Mesenchymal stem cell (in vitro differentiated cells and primary cell): Measurements from ENCODE around the gene ATP6V1G2.

Experiments used
- DNase-seq: peaks from one replicate; pipeline ENCODE4 v3.0.0-alpha.2; 2013
- H2AFZ ChIP-seq: one replicate; pipeline ENCODE4 v1.6.1; 2013; ENCODE audit warnings: low read depth, mild to moderate bottlenecking, control low read depth, inconsistent platforms, low read length, moderate library complexity
- H2AK5ac ChIP-seq: 2 replicates; pipeline ENCODE4 v1.6.1; 2013; ENCODE audit warnings: low read length, moderate library complexity, mild to moderate bottlenecking, inconsistent platforms; ENCODE audit not compliant: severe bottlenecking
- H2BK120ac ChIP-seq: one replicate; pipeline ENCODE4 v1.6.1; 2013; ENCODE audit warnings: low read depth, mild to moderate bottlenecking, inconsistent platforms, low read length, moderate library complexity
- H2BK12ac ChIP-seq, 2 experiments: one replicate each; pipeline ENCODE4 v1.6.1; 2013; ENCODE audit warnings: inconsistent platforms in 2 of 2, low read length in 2 of 2, mild to moderate bottlenecking in 2 of 2, moderate library complexity in 2 of 2, control low read depth in 1 of 2
- H2BK15ac ChIP-seq: one replicate; pipeline ENCODE4 v1.6.1; 2013; ENCODE audit warnings: mild to moderate bottlenecking, low read depth, inconsistent platforms; ENCODE audit not compliant: poor library complexity, severe bottlenecking
- H2BK5ac ChIP-seq: 2 replicates; pipeline ENCODE4 v1.6.1; 2013; ENCODE audit warnings: low read depth, mild to moderate bottlenecking, low read length, control low read depth, inconsistent platforms; ENCODE audit not compliant: poor library complexity, severe bottlenecking
- H3K14ac ChIP-seq, 2 experiments: one replicate each; pipeline ENCODE4 v1.6.1; 2013; ENCODE audit warnings: inconsistent platforms in 2 of 2, low read length in 2 of 2, control low read depth in 1 of 2, mild to moderate bottlenecking in 1 of 2, moderate library complexity in 1 of 2
- H3K18ac ChIP-seq, 2 experiments: one replicate each; pipeline ENCODE4 v1.6.1; 2013; ENCODE audit warnings: inconsistent platforms in 2 of 2, low read length in 2 of 2, control low read depth in 1 of 2, low read depth in 1 of 2, mild to moderate bottlenecking in 1 of 2
- H3K23ac ChIP-seq, 2 experiments: one replicate each; pipeline ENCODE4 v1.6.1; 2013; ENCODE audit warnings: inconsistent platforms in 2 of 2, low read length in 2 of 2, mild to moderate bottlenecking in 2 of 2, moderate library complexity in 2 of 2, control low read depth in 1 of 2
- H3K27ac ChIP-seq: 2 replicates; pipeline ENCODE4 v1.5.1; 2013; ENCODE audit warnings: mild to moderate bottlenecking, moderate library complexity, low read length, control low read depth, inconsistent platforms; ENCODE audit not compliant: poor library complexity, severe bottlenecking
- H3K27me3 ChIP-seq, 2 experiments: 2 replicates each; pipeline versions ENCODE4 v1.6.1 to v1.7.0; 2013; ENCODE audit warnings: low read length in 2 of 2, mild to moderate bottlenecking in 2 of 2, moderate library complexity in 2 of 2, control low read depth in 1 of 2, inconsistent platforms in 1 of 2; ENCODE audit not compliant: control insufficient read depth in 1 of 2, insufficient read depth in 1 of 2
- H3K36me3 ChIP-seq, 2 experiments: 2 replicates each; pipeline versions ENCODE4 v1.6.1 to v1.7.0; 2013; ENCODE audit warnings: low read length in 2 of 2, control low read depth in 1 of 2, inconsistent platforms in 1 of 2, low read depth in 1 of 2, mild to moderate bottlenecking in 1 of 2; ENCODE audit not compliant: insufficient read depth in 2 of 2, control insufficient read depth in 1 of 2
- H3K4ac ChIP-seq, 2 experiments: one replicate each; pipeline ENCODE4 v1.6.1; 2013; ENCODE audit warnings: inconsistent platforms in 2 of 2, low read length in 2 of 2, mild to moderate bottlenecking in 2 of 2, moderate library complexity in 2 of 2, control low read depth in 1 of 2, low read depth in 1 of 2
- H3K4me1 ChIP-seq: 2 replicates; pipeline ENCODE4 v1.6.1; 2013; ENCODE audit warnings: low read depth, low read length, control low read depth; ENCODE audit not compliant: control insufficient read depth, insufficient read depth
- H3K4me2 ChIP-seq: 2 replicates; pipeline ENCODE4 v1.6.1; 2013; ENCODE audit warnings: low read length, mild to moderate bottlenecking, inconsistent platforms; ENCODE audit not compliant: poor library complexity, severe bottlenecking
- H3K4me3 ChIP-seq, 2 experiments: 2 replicates each; pipeline versions ENCODE4 v1.5.1 to v1.7.0; 2013; ENCODE audit warnings: low read length in 2 of 2, mild to moderate bottlenecking in 2 of 2, control low read depth in 1 of 2, low read depth in 1 of 2; ENCODE audit not compliant: insufficient read depth in 1 of 2
- H3K79me1 ChIP-seq: replicated peaks from 2 replicates; pipeline ENCODE4 v1.6.1; 2013; ENCODE audit warnings: mild to moderate bottlenecking, control low read depth, low read length, inconsistent platforms; ENCODE audit not compliant: poor library complexity, severe bottlenecking
- H3K9ac ChIP-seq: 2 replicates; pipeline ENCODE4 v1.7.0; 2013; ENCODE audit warnings: mild to moderate bottlenecking, low read length, moderate library complexity
- H3K9me3 ChIP-seq: 2 replicates; pipeline ENCODE4 v1.7.0; 2013; ENCODE audit warnings: mild to moderate bottlenecking, low read length; ENCODE audit not compliant: control insufficient read depth
- H4K8ac ChIP-seq: one replicate; pipeline ENCODE4 v1.6.1; 2013; ENCODE audit warnings: inconsistent platforms, mild to moderate bottlenecking, low read length, moderate library complexity
- H4K91ac ChIP-seq: one replicate; pipeline ENCODE4 v1.6.1; 2013; ENCODE audit warnings: mild to moderate bottlenecking, low read length, inconsistent platforms
- WGBS: methylation state at CpG from one replicate; pipeline ENCODE4 v1.1.7; 2013; ENCODE audit warnings: mixed read lengths; 5-methylcytosine and 5-hydroxymethylcytosine counted together

Gene ATP6V1G2

DNA sequence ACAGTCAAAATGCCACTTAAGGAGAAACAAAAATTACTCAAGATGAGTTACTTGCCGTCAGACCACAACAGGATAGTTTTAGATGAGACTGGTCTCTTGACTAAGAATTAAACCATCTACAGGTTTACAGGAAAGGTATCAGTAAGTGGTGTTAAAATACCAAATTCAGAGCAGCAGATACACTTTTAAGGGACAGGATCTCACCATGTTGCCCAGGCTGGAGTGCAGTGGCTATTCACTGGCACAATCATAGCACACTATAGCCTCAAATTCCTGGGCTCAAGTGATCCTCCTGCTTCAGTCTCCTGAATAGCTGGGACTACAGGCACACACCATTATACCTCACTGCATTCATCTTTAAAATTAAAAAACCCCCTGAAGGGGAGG is 13.0 kb downstream of the ATP6V1G2 start:
- Histone ChIP-seq H3K18ac (no peak overlapping the region), H2BK12ac (no peak overlapping the region), H2AK5ac (no peak overlapping the region), H3K9ac (no peak overlapping the region), H4K91ac (no peak overlapping the region), H3K4me2 (no peak overlapping the region), H2BK120ac (no peak overlapping the region), H3K14ac (no peak overlapping the region), H3K27ac (no peak overlapping the region), H4K8ac (no peak overlapping the region), H3K4ac (no peak overlapping the region), H2BK5ac (no peak overlapping the region), H3K27me3 (no peaks in the 10 kb centered on the region), H3K9me3 (no peaks in the 10 kb centered on the region), H3K4me1 (peaks cover 6% of the 10 kb centered on the region), H3K36me3 (peaks cover 70 to 91% of the 10 kb centered on the region in 2 experiments), H2AFZ (no peak overlapping the region), H3K23ac (no peak overlapping the region), H3K4me3 (no peak overlapping the region), H3K79me1 (peaks cover 30% of the 10 kb centered on the region), H2BK15ac (no peak overlapping the region)
- DNase-seq: no peak
- no CpG with 5 or more reads among the region's 1 CpG for WGBS

DNA sequence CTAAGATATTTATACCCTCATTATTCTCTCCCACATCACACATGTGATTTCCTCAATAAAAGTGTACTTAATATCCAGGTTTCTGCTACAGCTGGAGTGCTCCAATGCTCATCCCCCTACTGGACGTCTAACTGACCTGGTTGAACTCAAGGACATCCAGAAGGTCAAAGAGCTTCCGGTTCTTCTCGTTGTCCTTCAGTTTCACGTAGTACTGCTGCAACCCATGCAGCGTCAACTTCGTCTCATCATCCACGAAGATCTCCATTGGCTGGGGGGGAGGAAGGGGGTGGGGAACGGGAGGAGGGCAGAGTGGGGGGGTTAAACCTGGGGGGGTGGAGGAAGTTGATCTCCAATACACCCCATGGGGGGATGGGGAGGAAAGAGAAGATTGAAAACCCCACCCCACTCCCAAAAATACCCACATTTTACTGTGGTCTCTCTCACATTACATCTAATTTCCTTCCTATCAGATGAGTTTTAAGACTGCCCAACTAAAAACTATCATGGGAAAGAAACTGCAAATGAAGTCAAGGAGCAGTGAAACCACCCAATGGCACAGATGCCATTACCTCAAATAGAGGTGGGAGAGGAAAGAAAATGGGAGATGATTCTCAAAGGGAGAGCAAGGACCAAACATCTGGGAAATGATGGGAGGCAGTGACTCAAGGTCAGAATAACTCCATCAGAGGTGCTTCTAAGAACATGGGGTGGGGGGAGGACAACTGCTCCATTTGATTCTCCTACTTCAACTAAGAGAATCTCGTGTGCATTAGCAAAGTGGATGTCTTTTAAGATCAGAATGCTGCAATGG is 13.6 kb downstream of the ATP6V1G2 start:
- H2BK120ac ChIP-seq: no peak overlapping the region
- 94% methylated on average over 7 of the region's 9 CpGs for WGBS
- no peak overlapping the region for H3K23ac ChIP-seq
- no peak overlapping the region for H3K4ac ChIP-seq
- no peak overlapping the region for H2BK5ac ChIP-seq
- H3K4me3 ChIP-seq: no peak overlapping the region
- H4K8ac ChIP-seq: no peak overlapping the region
- H3K27me3 ChIP-seq: no peaks in the 10 kb centered on the region
- no peak overlapping the region for H3K9ac ChIP-seq
- no peak overlapping the region for H2AFZ ChIP-seq
- H3K79me1 ChIP-seq: peaks cover 30% of the 10 kb centered on the region
- H3K18ac ChIP-seq: no peak overlapping the region
- H2AK5ac ChIP-seq: no peak overlapping the region
- H3K36me3 ChIP-seq: peaks cover 70 to 85% of the 10 kb centered on the region in 2 experiments
- H3K4me1 ChIP-seq: peaks cover 6% of the 10 kb centered on the region
- no peak for DNase-seq
- H3K4me2 ChIP-seq: no peak overlapping the region
- no peak overlapping the region for H3K14ac ChIP-seq
- no peak overlapping the region for H3K27ac ChIP-seq
- no peak overlapping the region for H4K91ac ChIP-seq
- H2BK12ac ChIP-seq: no peak overlapping the region
- no peaks in the 10 kb centered on the region for H3K9me3 ChIP-seq
- no peak overlapping the region for H2BK15ac ChIP-seq

DNA sequence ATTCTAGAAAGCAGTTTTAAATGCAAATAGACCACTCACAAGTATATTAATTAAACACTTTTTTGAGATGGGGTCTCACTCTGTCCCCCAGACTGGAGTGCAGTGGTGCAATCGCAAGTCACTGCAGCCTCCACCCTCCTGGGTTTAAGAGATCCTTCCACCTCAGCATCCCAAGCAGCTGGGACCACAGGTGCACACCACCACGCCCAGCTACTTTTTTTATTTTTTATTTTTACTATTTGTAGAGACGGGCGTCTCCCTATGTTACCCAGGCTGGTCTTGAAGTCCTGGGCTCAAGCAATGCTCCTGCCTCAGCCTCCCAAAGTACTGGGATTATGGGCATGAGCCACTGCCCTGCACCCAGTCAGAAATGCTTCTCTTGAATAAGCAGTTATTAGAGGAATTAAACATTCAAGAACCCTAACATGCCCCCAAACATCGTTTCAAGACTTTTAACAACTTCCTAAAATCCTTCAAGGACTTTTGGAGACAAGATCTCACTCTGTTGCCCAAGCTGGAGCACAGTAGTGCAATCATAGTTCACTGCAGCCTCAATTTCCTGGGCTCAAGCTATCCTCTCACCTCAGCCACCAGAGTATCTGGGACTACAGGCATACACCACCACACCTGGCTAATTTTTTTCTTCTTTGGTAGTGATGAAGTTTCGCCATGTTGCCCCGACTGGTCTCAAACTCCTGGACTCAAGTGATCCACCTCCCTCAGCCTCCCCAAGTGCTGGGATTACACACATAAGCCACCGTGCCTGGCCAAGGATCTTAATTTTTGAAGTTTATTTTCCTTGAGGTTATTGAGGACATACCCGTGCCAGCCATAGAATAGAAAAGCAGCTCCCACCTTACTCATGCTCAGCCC is 14.4 kb downstream of the ATP6V1G2 start:
- no peak overlapping the region for H2AK5ac ChIP-seq
- H3K36me3 ChIP-seq: peaks cover 66 to 77% of the 10 kb centered on the region in 2 experiments
- no peak overlapping the region for H3K4me3 ChIP-seq
- no peak for DNase-seq
- H3K4ac ChIP-seq: no peak overlapping the region
- peaks cover 30% of the 10 kb centered on the region for H3K79me1 ChIP-seq
- H3K14ac ChIP-seq: no peak overlapping the region
- 83% methylated on average over 8 of the region's 9 CpGs for WGBS
- H3K4me1 ChIP-seq: peaks cover 6% of the 10 kb centered on the region
- H2BK12ac ChIP-seq: no peak overlapping the region
- H2BK5ac ChIP-seq: no peak overlapping the region
- no peak overlapping the region for H4K8ac ChIP-seq
- H3K27ac ChIP-seq: no peak overlapping the region
- H3K9ac ChIP-seq: no peak overlapping the region
- no peak overlapping the region for H3K23ac ChIP-seq
- H2BK15ac ChIP-seq: no peak overlapping the region
- H3K4me2 ChIP-seq: no peak overlapping the region
- no peak overlapping the region for H3K18ac ChIP-seq
- no peaks in the 10 kb centered on the region for H3K9me3 ChIP-seq
- no peak overlapping the region for H2AFZ ChIP-seq
- H3K27me3 ChIP-seq: no peaks in the 10 kb centered on the region
- H4K91ac ChIP-seq: no peak overlapping the region
- no peak overlapping the region for H2BK120ac ChIP-seq

DNA sequence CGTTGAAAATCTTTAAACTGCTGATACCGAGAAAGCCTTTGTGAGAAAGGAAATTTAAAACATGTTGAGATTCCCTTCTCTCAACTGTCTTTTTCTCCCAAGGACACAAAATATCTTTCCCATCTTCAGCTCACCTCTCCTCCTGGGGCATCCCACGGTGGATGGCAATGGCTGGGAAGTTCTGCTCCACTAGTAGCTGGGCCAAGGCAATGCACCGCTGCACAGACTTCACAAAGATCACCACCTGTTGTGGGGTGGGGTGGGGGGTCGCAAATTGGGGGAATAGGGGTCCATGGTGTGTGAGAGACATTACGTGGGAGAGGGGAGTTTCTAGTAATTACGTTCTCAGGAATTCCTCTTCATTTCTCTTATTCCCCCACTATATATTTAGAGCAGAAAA is 15.2 kb downstream of the ATP6V1G2 start:
- Histone ChIP-seq H3K79me1 (peaks cover 30% of the 10 kb centered on the region), H2BK12ac (no peak overlapping the region), H2BK120ac (no peak overlapping the region), H3K9ac (no peak overlapping the region), H3K4me3 (no peak overlapping the region), H3K18ac (no peak overlapping the region), H2BK5ac (no peak overlapping the region), H2AFZ (no peak overlapping the region), H3K4ac (no peak overlapping the region), H3K23ac (no peak overlapping the region), H3K4me2 (no peak overlapping the region), H2BK15ac (no peak overlapping the region), H2AK5ac (no peak overlapping the region), H3K27me3 (no peaks in the 10 kb centered on the region), H3K4me1 (peaks cover 8% of the 10 kb centered on the region), H3K9me3 (no peaks in the 10 kb centered on the region), H3K36me3 (peaks cover 62 to 69% of the 10 kb centered on the region in 2 experiments), H3K27ac (no peak overlapping the region), H4K8ac (no peak overlapping the region), H4K91ac (no peak overlapping the region), H3K14ac (no peak overlapping the region)
- WGBS: 98% methylated on average over 4 of the region's 7 CpGs
- DNase-seq: no peak
